AG04449 (cell line): ENCODE results near the gene PAM.
"Not testable (repeated sequence)": the region's sequence is repeated elsewhere in the genome, so short reads cannot be mapped to it uniquely, and the experiment has no call there.

ENCODE experiments used
- CTCF ChIA-PET: fragments of 350-600 bp; formaldehyde crosslinking; extraction: SDS; loops from one replicate; lab custom pipeline; 2021; ENCODE audit warnings: antibody characterized with exemption; lab: Yijun Ruan, JAX
- POLR2A ChIA-PET: fragments of 400-600, 350-600 bp; formaldehyde crosslinking; extraction: SDS; loops from one replicate; lab custom pipeline; 2020; ENCODE audit warnings: antibody characterized with exemption, inconsistent platforms; lab: Yijun Ruan, JAX
- DNase-seq: peaks from one replicate; pipeline ENCODE4 v3.0.0-alpha.2; 2010; ENCODE audit warnings: low read depth, low spot score
- H3K4me3 ChIP-seq: 2 replicates; pipeline ENCODE4 v1.5.1; 2011; ENCODE audit warnings: low read depth, mild to moderate bottlenecking, control low read depth, low read length
- CTCF ChIP-seq: IDR thresholded peaks from one replicate; pipeline ENCODE4 v1.5.1; 2011; ENCODE audit warnings: mild to moderate bottlenecking, moderate library complexity, low read length, control low read depth, inconsistent platforms; ENCODE audit not compliant: insufficient read depth; ENCODE audit errors: missing control alignments

The PAM gene

GRCh38 chr5:102996011-102996575 is 241.0 kb downstream of the PAM start:
- TF ChIP-seq CTCF: no peak
- CTCF ChIA-PET: interaction anchor here (1.2 to 1.5 kb wide), 2 partner anchors 25 to 44 kb away, joined by 3 to 4 read pairs; no protein-coding TSS in a partner anchor
- H3K4me3 ChIP-seq: no peak overlapping the region
- no peak for DNase-seq
- POLR2A ChIA-PET: interaction anchor here (0.6 kb wide), 1 partner anchor 10 kb away, joined by 3 read pairs; no protein-coding TSS in a partner anchor

GRCh38 chr5:102998224-102998623 is 243.1 kb downstream of the PAM start:
- CTCF ChIA-PET: no interaction called here
- POLR2A ChIA-PET: no interaction called here
- no peak for DNase-seq
- no peak for TF ChIP-seq CTCF
- no peak overlapping the region for H3K4me3 ChIP-seq

- ChIA-PET POLR2A (no interaction called here), CTCF (no interaction called here)
- H3K4me3 ChIP-seq: no peak overlapping the region
- no peak for DNase-seq
- no peak for TF ChIP-seq CTCF
Observed at GRCh38 chr5:102999191-102999590, 244.1 kb downstream of the PAM start.

- DNase-seq, POLR2A ChIA-PET, CTCF ChIA-PET, H3K4me3 ChIP-seq: not testable (repeated sequence)
Observed at GRCh38 chr5:102999621-103000020, 244.5 kb downstream of the PAM start.

GRCh38 chr5:103000089-103000488 is 245.0 kb downstream of the PAM start:
- no peak for DNase-seq
- TF ChIP-seq CTCF: no peak
- POLR2A ChIA-PET: no interaction called here
- CTCF ChIA-PET: no interaction called here
- H3K4me3 ChIP-seq: no peak overlapping the region

GRCh38 chr5:103003872-103004271 is 248.8 kb downstream of the PAM start:
- ChIA-PET POLR2A (no interaction called here), CTCF (interaction anchor here (1.4 kb wide), 1 partner anchor 19 kb away, joined by 3 read pairs; no protein-coding TSS in a partner anchor)
- no peak for TF ChIP-seq CTCF
- no peak overlapping the region for H3K4me3 ChIP-seq
- no peak for DNase-seq

- ChIA-PET POLR2A (no interaction called here), CTCF (no interaction called here)
- H3K4me3 ChIP-seq: no peak overlapping the region
- DNase-seq: no peak
- no peak for TF ChIP-seq CTCF
Observed at GRCh38 chr5:103005276-103005675, 250.2 kb downstream of the PAM start.
